NCI-H1930 (cell line): ENCODE data around the gene SMCR8.
"Not testable (repeated sequence)": the region's sequence is repeated elsewhere in the genome, so short reads cannot be mapped to it uniquely, and the experiment has no call there.

Experiments used
- DNase-seq, 2 experiments: peaks; one replicate each; lab custom pipeline; 2025; lab: John Stamatoyannopoulos, UW

SMCR8 gene

GRCh38 chr17:18314731-18315561, at the start of gene SMCR8, which contains the start of gene TOP3A:
Gene SMCR8 (plus strand): TSS chr17:18315293. CDS start chr17:18315790, 497 bp downstream.
Gene TOP3A (minus strand): TSS chr17:18314994. CDS start chr17:18314778, 216 bp downstream.
- DNase-seq: peak; percentile 88 to 91

GRCh38 chr17:18267366-18267765, 47.7 kb upstream of the SMCR8 start:
- DNase-seq: no peak

DNA sequence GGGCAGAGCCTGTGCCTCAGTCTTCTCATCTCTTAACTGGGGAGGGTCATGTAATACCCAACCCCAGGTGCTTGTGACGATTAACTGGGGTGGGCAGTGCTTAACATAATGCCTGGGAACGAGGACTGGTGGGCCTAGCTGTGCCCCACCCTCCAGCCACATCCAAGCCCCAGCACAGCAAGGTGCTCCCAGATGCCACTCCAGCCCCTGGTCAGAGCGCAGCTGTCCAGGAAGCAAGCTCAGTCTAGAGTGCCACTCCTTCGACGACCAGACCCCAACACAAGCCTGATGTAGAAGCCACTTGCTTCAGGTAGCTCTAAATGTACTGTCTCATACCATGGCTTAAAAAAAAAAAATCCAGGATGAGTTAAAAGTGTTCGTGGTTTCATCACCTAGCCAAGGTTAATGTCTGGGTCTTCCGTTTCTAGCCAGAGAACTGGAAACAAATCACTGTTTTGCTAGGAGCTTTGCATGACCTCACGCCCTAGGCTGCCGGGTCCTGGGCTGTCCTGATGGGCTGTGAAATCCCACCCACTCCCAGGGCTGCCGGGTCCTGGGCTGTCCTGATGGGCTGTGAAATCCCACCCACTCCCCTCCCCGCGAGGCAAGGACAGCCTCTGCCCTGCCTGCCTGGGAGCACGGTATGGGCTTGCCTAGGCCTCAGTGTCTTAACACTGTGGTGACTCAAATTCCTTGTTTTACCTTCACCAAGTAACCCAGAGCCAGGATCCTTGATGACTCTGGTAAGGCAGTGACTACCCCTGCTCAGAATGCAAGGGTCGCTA, 47.0 kb upstream of the SMCR8 start:
- no peak for DNase-seq

GRCh38 chr17:18270046-18270931, 44.8 kb upstream of the SMCR8 start:
- no peak for DNase-seq

- no peak for DNase-seq
These were observed 38.0 kb upstream of the SMCR8 start for GRCh38 chr17:18277076-18277475.

- no peak for DNase-seq
These were observed 36.2 kb upstream of the SMCR8 start for GRCh38 chr17:18278867-18279266.

DNA sequence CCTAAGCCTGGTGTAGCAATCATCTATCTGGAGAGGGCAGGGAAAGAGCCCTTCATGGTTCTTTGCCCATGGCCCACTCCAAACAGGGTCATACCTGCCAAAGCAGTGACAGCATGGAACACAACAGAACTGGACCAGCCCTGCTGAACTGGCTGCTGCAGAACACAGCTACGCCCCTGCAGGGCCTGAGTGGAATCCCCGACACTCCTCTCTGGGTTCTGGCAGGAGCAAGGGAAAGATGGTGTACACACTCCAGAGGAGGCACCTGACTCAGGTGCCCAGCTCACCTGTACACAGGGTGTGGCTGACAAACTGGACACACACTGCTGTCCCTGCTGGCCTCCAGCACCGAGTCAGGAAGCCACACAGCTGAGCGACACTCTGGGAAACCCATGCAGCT, 34.8 kb upstream of the SMCR8 start:
- no peak for DNase-seq

DNA sequence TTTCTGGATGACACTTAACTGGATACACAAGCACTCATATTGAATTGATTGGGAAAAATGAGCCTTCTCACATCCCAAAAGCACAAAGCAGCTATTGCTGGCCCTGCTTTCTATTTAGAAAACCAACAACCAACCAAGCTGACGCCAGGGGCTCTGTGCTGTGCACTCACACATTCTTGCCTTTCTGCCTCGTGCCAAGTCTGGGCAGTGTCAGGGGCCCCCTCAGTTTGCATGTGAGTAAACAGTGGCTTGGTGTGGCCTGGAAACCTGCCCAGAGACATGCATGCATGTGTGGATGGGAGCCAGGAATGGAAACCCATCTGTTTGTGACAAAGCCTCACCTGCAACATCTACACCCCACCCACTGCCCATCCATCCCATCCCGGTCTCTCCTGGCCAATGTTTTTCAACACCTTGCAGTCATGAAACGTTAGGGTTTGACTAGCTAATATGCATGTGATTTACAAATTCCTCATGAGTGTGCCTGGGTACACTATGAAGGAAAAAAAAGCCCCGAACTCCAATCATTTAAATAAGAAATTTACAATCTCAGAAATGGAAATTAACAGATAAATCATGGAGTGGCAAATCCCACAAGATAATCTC, 34.2 kb upstream of the SMCR8 start:
- no peak for DNase-seq

- DNase-seq: no peak
These were observed 33.3 kb upstream of the SMCR8 start for GRCh38 chr17:18281788-18282187.

GRCh38 chr17:18285296-18285695, 29.8 kb upstream of the SMCR8 start:
- DNase-seq: no peak

GRCh38 chr17:18291718-18292540, 23.2 kb upstream of the SMCR8 start:
- no peak for DNase-seq

DNA sequence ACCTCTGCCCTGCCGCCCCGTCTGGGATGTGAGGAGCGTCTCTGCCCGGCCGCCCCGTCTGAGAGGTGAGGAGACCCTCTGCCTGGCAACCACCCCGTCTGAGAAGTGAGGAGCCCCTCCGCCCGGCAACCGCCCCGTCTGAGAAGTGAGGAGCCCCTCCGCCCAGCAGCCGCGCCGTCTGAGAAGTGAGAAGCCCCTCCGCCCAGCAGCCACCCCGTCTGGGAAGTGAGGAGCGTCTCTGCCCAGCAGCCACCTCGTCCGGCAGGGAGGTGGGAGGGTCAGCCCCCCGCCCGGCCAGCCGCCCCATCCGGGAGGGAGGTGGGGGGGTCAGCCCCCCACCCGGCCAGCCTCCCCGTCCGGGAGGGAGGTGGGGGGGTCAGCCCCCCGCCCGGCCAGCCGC, 17.0 kb upstream of the SMCR8 start:
- DNase-seq: not testable (repeated sequence)

DNA sequence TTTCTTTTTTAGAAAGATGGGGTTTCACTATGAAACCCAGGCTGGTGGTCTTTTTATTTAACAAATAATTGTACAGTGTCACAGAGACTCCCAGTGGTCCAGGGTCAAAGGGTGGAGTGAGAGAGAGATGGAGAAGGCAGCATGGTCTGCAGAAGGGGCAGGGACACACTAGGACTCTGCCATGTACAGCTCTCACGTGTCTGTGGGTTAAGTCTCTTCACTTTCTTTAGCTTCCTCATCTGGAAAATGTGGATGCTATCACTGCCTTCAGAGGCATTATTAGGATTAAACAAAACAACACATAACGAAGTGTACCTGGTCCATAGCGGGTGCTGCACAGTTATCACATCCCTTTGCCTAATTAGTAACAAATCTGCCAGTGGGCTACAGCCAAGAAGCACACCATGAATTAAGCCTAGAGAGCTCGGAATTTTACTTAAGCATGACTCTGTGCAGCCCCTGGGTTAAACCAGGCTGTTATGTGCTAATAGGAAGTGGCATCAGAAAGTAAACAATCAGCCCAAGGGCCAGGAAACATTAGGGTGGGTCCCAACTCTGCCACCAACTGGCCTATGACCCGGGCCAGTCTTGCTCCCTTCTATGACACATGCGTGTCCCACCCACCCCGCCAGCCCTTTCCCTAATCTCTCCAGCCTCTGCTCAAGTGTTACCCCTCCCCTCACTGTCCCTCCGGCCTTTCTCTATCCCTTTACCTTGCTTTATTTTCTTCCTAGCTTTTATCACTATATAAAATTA, 14.2 kb upstream of the SMCR8 start:
- DNase-seq: no peak

- not testable (repeated sequence) for DNase-seq
These were observed 11.9 kb upstream of the SMCR8 start for GRCh38 chr17:18303206-18303605.

GRCh38 chr17:18309202-18309601, 5.9 kb upstream of the SMCR8 start:
- no peak for DNase-seq

DNA sequence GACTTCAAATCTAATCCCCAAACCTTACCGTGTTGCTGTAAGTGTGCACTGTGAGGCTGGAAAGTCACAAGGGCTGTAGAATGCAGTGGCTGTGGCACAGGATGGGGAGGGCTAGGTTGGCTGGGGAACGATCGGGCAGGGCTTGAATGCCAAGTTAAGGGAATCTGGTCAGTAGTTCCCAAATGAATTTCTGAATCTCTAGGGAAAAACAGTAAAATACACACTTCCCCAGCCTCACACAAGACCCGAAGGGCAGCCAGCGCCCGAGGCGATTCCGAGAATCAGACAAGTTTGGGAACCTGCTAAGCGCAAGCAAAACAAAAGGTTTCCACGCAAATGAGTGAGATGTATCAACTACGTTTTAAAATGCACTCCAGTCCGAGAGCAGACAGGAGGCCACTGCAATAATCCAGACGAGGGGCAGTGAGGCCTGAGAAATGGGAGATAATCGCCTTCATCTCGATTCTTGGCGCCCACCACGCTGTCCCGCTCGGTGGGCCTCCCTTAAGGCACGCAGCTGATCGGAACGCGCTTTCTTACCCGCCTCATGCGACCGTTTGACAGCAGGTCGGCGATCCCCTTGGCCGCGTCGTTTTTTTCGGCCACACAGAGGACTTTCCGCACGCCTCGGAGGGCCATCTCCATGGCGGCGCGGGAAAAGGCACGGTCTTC, 898 bp upstream of the SMCR8 start:
- DNase-seq: no peak

DNA sequence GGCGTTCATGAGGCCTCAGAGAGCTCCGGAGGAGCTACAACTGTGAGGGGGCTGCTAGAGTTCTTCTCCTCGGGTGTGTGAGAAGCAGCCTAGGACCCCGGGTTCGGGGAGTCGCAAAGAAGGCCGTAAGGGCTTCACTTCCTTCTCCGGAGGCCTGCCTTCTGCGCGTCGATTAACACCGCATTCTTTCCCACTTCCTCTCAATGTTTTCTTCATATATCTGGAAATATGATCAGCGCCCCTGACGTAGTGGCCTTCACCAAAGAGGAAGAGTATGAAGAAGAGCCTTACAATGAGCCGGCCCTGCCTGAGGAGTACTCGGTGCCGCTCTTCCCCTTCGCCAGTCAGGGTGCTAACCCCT, 449 bp downstream of the SMCR8 start:
- DNase-seq: no peak

DNA sequence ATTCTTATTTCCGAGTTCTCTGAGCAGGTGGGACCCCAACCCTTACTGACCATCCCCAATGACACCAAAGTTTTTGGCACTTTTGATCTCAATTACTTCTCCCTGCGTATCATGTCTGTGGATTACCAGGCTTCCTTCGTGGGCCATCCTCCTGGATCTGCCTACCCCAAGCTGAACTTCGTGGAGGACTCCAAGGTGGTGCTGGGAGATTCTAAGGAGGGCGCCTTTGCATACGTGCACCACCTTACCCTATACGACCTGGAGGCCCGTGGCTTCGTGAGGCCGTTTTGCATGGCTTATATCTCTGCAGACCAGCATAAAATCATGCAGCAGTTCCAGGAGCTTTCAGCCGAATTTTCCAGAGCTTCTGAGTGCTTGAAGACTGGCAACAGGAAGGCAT, 868 bp downstream of the SMCR8 start:
- no peak for DNase-seq

DNA sequence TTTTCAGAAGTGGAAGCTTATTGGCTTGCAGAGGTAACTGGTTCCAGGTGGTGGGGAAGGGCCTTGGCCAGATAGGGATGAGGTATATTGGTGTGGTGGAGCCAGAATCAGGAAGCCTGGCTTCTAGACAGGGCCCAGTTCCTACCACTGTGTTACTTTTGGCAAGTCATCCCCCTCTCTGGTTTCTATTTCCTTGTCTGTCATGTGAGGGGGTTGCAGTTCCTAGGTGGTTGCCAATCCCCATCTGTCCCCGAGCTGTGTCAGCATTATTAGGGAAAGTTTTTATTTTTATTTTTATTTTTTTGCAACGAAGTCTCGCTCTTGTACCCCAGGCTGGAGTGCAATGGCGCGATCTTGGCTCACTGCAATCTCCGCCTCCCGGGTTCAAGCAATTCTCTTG, 3.0 kb downstream of the SMCR8 start:
- DNase-seq: no peak
